ENCODE measurements around the gene MYOM3. TPM values are rescaled to one million over a fixed set of nuclear protein-coding genes. Genes with fewer than 3 reads are reported as not detected.

MYOM3 gene
- total RNA-seq, 2 experiments from 2014 or later, result not detected

DNA sequence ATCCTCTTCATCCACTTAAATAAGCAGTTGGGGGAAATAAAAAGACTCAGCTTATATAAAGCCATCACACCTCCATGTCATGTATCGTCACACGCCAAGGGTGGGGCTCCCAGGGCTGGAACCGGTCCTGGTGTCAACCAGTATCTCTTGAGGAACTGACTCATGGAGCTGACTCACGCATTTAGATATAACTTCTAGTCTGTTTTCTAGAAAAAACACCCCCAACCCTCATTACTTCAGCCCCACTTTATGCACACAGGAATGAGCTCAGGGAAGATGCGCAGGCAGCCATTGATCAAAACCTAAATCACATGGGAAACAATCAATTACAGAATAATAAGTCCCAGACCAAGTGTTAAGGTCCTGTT is 37.9 kb upstream of the MYOM3 start:
- no peak overlapping the region for H3K4me3 Mint-ChIP-seq
- no peak for DNase-seq
- H3K4me1 Mint-ChIP-seq, result peaks cover 20% of the 10 kb centered on the region
- CTCF ChIA-PET, result interaction anchor here (0.7 to 5.0 kb wide), 25 partner anchors 7 to 437 kb away, joined by 3 to 52 read pairs (median 4); partner anchors contain the start of gene NIPAL3
- POLR2A ChIA-PET, result interaction anchor here (1.0 kb wide), 1 partner anchor 241 kb away, joined by 3 read pairs; no protein-coding TSS in a partner anchor
- H3K27ac Mint-ChIP-seq, result peak overlapping the region; percentile 5
- H3K9me3 Mint-ChIP-seq, result no peaks in the 10 kb centered on the region
- H3K36me3 Mint-ChIP-seq (ENCODE audit: low read depth), result no peaks in the 10 kb centered on the region
- peaks cover 24% of the 10 kb centered on the region for H3K27me3 Mint-ChIP-seq

DNA sequence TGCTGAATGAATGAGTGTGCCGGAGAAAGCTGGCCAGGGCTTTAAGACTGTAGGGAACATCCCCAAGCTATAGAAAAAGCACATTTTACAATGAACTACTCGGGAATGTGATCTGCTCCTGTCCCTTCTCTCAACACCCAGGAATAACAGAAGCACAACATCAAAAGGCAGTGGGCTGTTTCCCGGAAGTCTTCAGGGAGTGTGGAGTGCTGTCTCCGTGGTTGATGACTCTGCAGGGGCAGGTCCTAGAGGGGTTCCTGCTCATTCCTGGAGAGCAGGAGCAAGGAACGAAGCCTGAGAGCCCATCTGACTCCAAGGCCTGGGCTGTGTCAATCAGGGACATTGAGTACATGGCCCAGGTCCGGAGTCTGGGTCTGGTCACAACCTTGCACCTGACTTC is 35.9 kb upstream of the MYOM3 start:
- H3K27me3 Mint-ChIP-seq, result peaks cover 27% of the 10 kb centered on the region

DNA sequence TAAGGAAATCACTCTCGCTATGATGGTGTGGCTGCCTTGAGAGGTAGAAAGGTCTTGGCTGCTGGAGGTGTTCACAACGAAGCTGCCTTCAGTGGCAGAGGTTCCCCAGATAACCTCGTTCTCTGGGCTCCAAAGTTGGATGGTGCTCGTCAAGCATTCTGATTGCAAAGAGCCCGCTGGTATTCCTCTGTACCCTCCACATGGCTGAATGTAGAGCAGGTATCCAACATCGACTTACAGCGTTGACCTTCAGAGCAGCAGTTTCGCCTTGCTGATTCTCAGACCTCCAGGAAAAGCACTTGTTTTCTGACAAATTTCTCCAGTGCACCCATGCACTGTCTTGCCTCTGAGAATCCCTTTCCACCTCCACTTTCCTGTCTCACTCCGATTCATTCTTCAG is 35.3 kb upstream of the MYOM3 start:
- Mint-ChIP-seq H3K4me3 (no peak overlapping the region), H3K4me1 (peaks cover 20% of the 10 kb centered on the region), H3K27me3 (peaks cover 27% of the 10 kb centered on the region), H3K9me3 (no peaks in the 10 kb centered on the region), H3K36me3 (ENCODE audit: low read depth) (no peaks in the 10 kb centered on the region), H3K27ac (no peak overlapping the region)
- ChIA-PET CTCF (interaction anchor here (0.9 to 1.8 kb wide), 2 partner anchors 52 to 244 kb away, joined by 3 to 6 read pairs; no protein-coding TSS in a partner anchor), POLR2A (no interaction called here)
- DNase-seq, result no peak

More for the DNA sequence above, 35.9 kb upstream of the MYOM3 start:
- Mint-ChIP-seq H3K4me1 (peaks cover 20% of the 10 kb centered on the region), H3K27ac (no peak overlapping the region), H3K9me3 (no peaks in the 10 kb centered on the region), H3K36me3 (ENCODE audit: low read depth) (no peaks in the 10 kb centered on the region), H3K4me3 (no peak overlapping the region)
- POLR2A ChIA-PET, result no interaction called here
- CTCF ChIA-PET, result interaction anchor here (1.8 to 4.4 kb wide), 2 partner anchors 13 to 244 kb away, joined by 6 to 29 read pairs; no protein-coding TSS in a partner anchor
- no peak for DNase-seq

DNA sequence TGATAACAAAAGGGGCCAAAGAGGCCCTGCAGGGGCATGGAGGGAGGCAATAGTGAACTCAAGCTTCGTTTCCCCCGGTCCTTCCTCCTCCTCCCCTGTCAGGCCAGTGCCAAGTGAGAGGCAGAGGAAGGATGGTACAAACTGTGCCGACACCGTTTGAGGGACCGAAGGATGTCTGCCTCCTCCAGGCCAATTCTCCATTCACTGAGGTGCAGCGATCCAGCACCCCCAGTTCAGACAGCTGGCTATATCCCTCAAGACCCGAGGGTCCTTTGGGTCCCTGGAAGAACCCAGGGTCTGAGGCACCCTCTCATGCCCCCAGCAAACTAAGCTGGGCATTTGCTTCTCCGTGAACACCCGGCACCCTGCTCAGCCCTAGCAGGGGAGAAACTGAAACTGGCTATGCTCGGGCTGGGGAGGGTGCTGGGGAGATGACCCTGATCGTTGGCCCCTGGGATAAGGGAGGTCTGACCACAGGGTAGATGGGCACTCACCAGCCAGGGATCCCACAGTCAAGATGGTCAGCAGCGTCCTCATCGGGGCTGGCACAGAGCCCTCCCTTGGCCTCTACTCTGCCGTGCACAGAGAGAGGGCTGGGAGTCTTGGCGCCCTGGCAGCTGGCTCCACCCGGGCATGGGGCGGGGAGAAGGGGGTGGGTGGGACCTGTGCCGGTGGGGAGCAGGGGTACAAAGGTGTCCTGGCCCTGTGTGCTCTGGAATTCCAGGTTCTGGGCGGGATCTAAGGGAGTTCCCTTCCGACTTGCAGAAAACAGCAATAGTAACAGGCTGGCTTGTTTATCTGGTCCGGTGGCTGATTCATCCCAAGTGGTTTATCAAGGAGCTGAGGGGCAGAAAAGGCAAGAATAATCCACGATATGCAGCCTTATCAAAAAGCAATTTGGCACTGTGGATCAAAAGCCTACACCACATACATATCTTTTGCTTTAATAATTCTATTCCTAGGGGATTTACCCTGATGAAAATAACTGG is 30.9 kb upstream of the MYOM3 start, which contains the start of gene IL22RA1:
TSS of gene IL22RA1 (minus strand) at position 595 of the 989 bp plus-strand sequence. CDS start at position 537, 58 bp downstream.
- Mint-ChIP-seq H3K36me3 (ENCODE audit: low read depth) (no peaks in the 10 kb centered on the region), H3K27me3 (peaks cover 4% of the 10 kb centered on the region), H3K4me3 (no peak within 1 kb of the TSS), H3K9me3 (no peaks in the 10 kb centered on the region), H3K4me1 (peaks cover 6% of the 10 kb centered on the region), H3K27ac (no peak within 1 kb of the TSS)
- ChIA-PET POLR2A (no interaction called here), CTCF (interaction anchor here (1.0 to 1.2 kb wide), 3 partner anchors 7 to 57 kb away, joined by 3 read pairs; partner anchors contain the start of gene MYOM3)
- no peak for DNase-seq

DNA sequence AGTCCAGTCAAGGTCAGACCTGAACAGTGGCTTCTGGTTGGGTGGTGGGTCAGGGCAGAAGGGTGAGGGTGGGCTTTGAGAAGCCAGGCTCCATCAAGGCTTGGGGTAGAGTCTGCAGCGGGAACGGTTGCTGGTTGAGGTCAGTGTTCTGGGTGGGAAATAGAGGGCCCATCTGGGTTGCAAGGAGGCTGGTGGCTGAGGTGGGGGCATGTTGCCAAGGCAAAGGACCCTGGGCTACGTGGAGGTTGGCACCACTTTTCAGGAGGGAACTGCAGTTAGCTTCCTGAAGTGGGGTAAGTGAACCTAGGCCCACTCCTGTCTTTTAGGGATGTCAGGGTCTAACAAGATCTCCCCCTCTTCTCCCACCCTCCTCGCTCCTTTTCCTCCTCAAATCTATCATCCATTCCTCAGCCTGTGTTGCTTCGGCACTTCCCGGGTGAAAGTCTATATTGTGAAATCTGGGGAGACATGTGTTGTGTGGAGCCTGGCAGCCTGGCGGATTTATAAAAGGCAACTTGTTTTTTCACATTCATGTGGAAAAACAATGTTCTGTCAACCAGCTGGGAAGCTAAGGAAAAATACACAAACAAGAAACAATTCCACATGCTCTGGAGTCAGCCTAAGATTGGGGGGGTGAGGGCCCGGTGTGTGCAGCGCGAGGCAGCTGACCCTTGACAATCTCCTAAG is 29.5 kb upstream of the MYOM3 start:
- POLR2A ChIA-PET, result no interaction called here

DNA sequence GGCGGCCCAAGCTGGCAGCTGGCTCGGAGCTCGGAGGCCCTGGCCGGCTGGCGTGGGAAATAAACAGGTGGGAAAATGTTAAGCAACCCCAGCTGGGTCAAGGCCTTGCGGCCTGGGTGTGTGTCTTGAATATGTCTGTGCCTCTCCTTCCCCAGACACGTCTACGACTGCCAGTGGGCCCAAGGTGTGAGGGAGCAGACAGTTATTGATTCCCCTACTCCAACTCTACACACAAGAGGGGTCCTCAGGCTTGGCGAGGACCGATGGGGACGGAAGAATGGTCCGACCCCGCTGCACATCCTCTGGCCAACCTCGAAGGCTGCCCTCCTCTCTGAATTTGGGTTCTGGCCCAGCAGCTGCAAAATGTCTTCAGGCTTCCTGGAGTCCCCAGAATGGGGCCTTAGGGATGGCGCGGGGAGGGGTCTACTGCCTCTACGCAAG is 28.8 kb upstream of the MYOM3 start:
- Mint-ChIP-seq H3K27me3 (peaks cover 4% of the 10 kb centered on the region), H3K27ac (no peak overlapping the region), H3K4me1 (peaks cover 6% of the 10 kb centered on the region), H3K9me3 (no peaks in the 10 kb centered on the region), H3K36me3 (ENCODE audit: low read depth) (no peaks in the 10 kb centered on the region), H3K4me3 (no peak overlapping the region)
- CTCF ChIA-PET, result interaction anchor here (1.1 kb wide), 1 partner anchor 15 kb away, joined by 3 read pairs; no protein-coding TSS in a partner anchor
- no peak for DNase-seq
- POLR2A ChIA-PET, result no interaction called here

More for the DNA sequence above, 29.5 kb upstream of the MYOM3 start:
- no peak for DNase-seq
- Mint-ChIP-seq H3K9me3 (no peaks in the 10 kb centered on the region), H3K27ac (no peak overlapping the region), H3K4me1 (peaks cover 6% of the 10 kb centered on the region), H3K27me3 (peaks cover 4% of the 10 kb centered on the region), H3K4me3 (no peak overlapping the region), H3K36me3 (ENCODE audit: low read depth) (no peaks in the 10 kb centered on the region)
- CTCF ChIA-PET, result interaction anchor here (1.1 kb wide), 1 partner anchor 15 kb away, joined by 3 read pairs; no protein-coding TSS in a partner anchor

DNA sequence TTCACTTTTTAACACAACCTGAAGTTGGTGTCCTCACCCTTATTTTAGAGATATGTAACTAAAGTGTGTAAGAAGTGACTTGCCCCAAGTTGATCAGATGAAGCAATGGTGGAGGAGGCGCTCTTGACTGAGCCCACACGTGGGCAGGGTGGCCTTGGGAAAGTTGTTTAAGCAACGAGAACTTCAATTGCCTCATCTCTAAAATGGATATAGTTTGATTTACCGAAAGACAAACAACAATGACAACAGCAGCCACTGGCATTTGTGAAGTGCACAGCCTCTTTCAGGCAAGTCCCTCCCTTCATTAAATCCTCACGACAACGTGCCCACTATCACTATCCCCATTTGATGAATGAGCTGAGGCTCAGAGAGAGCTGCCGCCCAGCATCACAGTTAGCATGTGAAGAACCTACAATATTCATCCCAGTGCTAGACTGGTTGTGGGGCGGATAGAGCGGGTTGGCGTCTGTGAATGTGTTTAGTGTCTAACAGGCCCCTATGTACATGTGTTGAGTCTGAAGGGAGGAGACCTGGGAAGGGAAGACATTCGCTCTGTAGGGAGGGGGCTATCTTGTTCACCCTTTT is 28.0 kb upstream of the MYOM3 start:
- H3K4me3 Mint-ChIP-seq, result no peak overlapping the region
- H3K27ac Mint-ChIP-seq, result no peak overlapping the region
- peaks cover 2% of the 10 kb centered on the region for H3K9me3 Mint-ChIP-seq
- no peaks in the 10 kb centered on the region for H3K36me3 Mint-ChIP-seq (ENCODE audit: low read depth)
- DNase-seq, result no peak
- H3K27me3 Mint-ChIP-seq, result peaks cover 5% of the 10 kb centered on the region
- peaks cover 6% of the 10 kb centered on the region for H3K4me1 Mint-ChIP-seq
- ChIA-PET POLR2A (no interaction called here), CTCF (interaction anchor here (1.3 kb wide), 1 partner anchor 11 kb away, joined by 3 read pairs; no protein-coding TSS in a partner anchor)

DNA sequence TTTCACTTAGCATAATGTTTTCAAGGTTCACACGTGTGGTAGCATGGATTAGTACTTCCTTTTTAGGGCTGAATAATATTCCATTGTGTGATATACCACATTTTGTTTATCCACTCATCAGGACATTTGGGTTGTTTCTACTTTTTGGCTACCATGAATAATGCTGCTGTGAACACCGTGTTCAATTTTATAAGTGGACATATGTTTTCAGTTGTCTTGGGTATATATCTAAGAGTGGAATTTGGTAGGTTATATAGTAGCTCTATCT is 27.2 kb upstream of the MYOM3 start:
- Mint-ChIP-seq H3K27me3 (peaks cover 7% of the 10 kb centered on the region), H3K27ac (no peak overlapping the region), H3K9me3 (peaks cover 2% of the 10 kb centered on the region), H3K4me3 (no peak overlapping the region), H3K36me3 (ENCODE audit: low read depth) (no peaks in the 10 kb centered on the region), H3K4me1 (peaks cover 6% of the 10 kb centered on the region)
- ChIA-PET POLR2A (no interaction called here), CTCF (interaction anchor here (1.3 kb wide), 1 partner anchor 11 kb away, joined by 3 read pairs; no protein-coding TSS in a partner anchor)
- DNase-seq, result no peak

DNA sequence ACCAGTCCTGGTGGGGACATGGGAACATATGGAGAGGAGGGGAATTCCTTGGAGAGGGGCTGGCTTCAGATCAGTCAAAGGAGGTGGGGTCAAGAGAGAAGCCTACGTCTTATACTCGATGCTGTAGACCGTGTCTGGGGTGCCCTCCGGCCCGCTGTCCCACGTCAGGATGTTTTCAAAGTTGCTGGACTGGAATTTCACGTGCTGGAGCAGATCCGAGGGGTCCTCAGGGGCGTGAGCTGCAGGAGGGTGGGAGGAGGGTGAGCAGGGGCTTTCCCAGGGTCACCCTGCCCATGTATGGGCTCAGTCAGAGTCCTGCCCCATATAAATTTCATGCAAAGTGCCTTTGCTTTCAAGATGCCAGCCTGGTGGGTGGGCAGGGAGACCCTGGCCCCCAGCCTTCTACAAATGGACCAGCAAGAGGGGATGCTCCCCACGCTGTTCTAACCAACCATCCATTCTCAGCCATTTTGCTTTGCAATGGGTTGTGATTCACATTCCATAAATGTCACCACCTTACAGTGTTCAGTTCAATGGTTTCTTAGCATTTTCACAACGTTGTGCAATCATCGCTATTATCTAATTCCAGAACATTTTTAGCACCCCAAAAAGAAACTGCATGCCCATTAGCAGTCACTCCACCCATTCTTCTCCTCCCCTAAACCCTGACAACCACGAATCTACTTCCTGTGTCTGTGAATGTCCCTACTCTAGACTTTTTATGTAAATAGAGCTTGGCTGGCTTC is 26.7 kb upstream of the MYOM3 start:
- H3K36me3 Mint-ChIP-seq (ENCODE audit: low read depth), result no peaks in the 10 kb centered on the region
- H3K4me3 Mint-ChIP-seq, result no peak overlapping the region
- CTCF ChIA-PET, result interaction anchor here (1.3 kb wide), 1 partner anchor 12 kb away, joined by 3 read pairs; no protein-coding TSS in a partner anchor

DNA sequence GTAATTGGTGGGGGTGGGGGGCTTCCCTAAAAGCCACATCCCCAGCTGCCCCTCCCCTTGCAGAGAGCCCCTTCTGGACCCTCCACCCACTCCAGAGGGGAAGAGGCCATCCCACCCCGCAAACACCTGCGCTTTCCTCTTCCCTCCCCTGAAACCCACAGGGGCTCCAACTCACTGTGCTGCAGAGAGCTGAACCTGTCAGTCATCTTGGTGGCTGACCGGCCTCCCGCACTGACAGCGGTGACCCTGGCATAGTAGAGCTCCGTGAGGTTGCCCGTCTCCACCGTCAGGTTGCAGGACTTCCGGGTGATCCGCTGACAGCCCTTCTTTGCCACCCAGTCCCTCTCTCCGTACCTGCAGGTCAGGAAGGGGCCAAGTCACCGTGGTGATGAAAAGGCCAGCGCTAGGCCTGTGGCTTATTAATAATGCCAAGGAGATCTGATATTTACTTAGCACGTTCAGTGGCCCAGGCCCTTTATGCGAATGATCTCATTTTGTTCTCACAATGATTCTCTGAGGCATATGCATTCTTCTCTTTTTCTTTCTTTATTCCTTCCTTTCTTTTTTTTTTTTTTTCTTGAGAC is 25.1 kb upstream of the MYOM3 start:
- H3K4me3 Mint-ChIP-seq, result no peak overlapping the region
- no peaks in the 10 kb centered on the region for H3K36me3 Mint-ChIP-seq (ENCODE audit: low read depth)
- ChIA-PET CTCF (interaction anchor here (4.6 kb wide), 1 partner anchor 13 kb away, joined by 29 read pairs; no protein-coding TSS in a partner anchor), POLR2A (no interaction called here)
- no peak overlapping the region for H3K27ac Mint-ChIP-seq
- H3K27me3 Mint-ChIP-seq, result peaks cover 11% of the 10 kb centered on the region
- peaks cover 6% of the 10 kb centered on the region for H3K4me1 Mint-ChIP-seq
- DNase-seq, result no peak
- H3K9me3 Mint-ChIP-seq, result peaks cover 2% of the 10 kb centered on the region

More for the DNA sequence above, 26.7 kb upstream of the MYOM3 start:
- H3K27me3 Mint-ChIP-seq, result peaks cover 10% of the 10 kb centered on the region
- H3K9me3 Mint-ChIP-seq, result peaks cover 2% of the 10 kb centered on the region
- H3K4me1 Mint-ChIP-seq, result peaks cover 6% of the 10 kb centered on the region
- POLR2A ChIA-PET, result no interaction called here
- no peak for DNase-seq
- H3K27ac Mint-ChIP-seq, result no peak overlapping the region

DNA sequence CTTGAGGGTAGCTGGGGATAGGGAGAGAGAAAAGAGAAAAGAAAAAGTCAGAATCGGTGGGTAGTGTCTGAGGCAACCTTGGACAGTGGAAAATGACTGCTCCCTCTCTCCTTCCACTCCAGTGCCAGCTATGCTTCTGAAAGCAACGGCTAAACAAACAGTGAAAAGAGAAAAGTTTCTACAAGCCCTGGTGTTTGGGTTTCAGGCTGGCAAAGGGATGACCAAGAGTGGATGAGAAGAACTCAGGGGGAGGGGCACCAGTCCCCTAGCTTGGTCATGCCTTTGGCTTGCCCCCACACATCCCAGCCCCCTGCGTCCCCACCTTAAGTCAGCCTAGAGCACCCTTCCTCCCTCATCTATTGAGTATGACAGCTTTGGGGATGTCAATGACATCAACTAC is 22.4 kb upstream of the MYOM3 start:
- Mint-ChIP-seq H3K27ac (no peak overlapping the region), H3K4me3 (no peak overlapping the region)

More for the DNA sequence above, 22.4 kb upstream of the MYOM3 start:
- Mint-ChIP-seq H3K27me3 (peaks cover 14% of the 10 kb centered on the region), H3K9me3 (peaks cover 9% of the 10 kb centered on the region), H3K4me1 (peaks cover 6% of the 10 kb centered on the region), H3K36me3 (ENCODE audit: low read depth) (no peaks in the 10 kb centered on the region)
- POLR2A ChIA-PET, result no interaction called here
- CTCF ChIA-PET, result interaction anchor here (4.6 kb wide), 1 partner anchor 16 kb away, joined by 29 read pairs; no protein-coding TSS in a partner anchor
- DNase-seq, result no peak
